Measurements from ENCODE around the gene DBNDD2.

DBNDD2 gene

GRCh38 chr20:45407783-45408645, at the start of gene DBNDD2:
DBNDD2 (plus strand) TSS chr20:45408289; CDS start chr20:45408468, 179 bp downstream.
- no peak for DNase-seq (ENCODE audit: low spot score)

- DNase-seq (ENCODE audit: low spot score) = peak; percentile 75
Measured at GRCh38 chr20:45359069-45359405, 49.1 kb upstream of the DBNDD2 start.

- DNase-seq (ENCODE audit: low spot score) = peak; percentile 96
Measured at GRCh38 chr20:45359406-45360148, 48.5 kb upstream of the DBNDD2 start.

DNA sequence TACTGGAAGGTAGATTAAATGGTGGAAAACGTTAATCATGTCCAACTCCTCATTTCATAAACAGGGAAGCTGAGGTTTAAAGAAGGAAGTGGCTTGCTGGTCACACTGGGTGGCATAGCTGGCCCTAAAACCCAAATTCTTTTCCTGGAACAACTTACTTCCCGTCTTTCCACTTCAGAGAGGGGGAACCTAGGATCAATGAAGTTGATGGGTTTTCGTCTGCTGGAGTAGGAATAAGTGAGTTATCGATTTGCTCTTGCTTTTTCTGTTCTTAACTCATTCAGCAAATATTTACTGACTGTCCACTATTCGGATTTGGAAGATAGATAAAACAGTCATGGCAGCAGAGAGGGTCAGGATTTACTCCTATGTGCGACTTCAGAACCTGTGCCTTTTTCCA, 46.3 kb upstream of the DBNDD2 start:
- DNase-seq (ENCODE audit: low spot score) = no peak

GRCh38 chr20:45362804-45363610, 45.1 kb upstream of the DBNDD2 start, which contains the start of gene SYS1:
SYS1 (plus strand) TSS chr20:45363156; CDS start chr20:45363532, 376 bp downstream.
- DNase-seq (ENCODE audit: low spot score) = peak; percentile 100

DNA sequence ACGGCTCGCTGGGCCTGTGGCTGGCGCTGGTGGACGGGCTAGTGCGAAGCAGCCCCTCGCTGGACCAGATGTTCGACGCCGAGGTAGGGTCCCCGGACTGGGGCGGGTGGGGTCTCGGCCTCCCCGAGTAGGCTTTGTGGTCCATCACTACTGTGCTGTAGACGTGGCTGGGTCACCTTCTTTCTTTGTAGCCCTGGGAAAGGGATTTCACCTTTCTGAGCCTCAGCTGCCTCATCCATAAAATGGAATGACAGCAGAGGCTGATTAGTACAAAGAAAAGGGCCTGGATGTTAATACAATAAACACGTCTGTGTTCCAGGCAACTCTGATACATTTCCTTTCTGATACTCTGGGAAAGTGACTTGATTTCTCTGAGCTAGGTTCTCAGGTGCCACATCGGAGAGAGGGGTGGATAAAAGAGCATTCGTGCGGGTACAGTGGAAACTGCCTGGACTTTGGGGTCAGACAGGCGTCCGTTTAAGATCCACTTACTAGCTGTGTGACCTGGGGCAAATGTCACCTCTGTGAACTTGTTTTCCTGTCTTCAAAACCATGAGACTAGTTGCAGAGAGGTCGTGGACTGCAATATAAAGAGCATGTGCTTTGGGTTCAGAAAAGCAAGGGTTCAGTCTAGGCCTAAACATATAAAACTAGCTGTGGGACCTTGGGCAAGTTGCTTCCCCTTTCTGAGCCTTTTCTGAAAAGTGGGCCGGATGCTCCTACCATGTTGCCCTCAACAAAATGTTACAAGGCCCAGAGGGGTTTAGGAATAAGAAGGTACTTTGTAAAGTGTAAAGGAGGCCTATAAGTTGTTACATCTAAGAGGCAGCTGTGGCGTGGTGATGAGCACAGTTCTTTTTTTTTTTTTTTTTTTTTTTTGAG, 44.2 kb upstream of the DBNDD2 start:
- no peak for DNase-seq (ENCODE audit: low spot score)

- DNase-seq (ENCODE audit: low spot score) = no peak
Measured at GRCh38 chr20:45365444-45365970, 42.6 kb upstream of the DBNDD2 start.

GRCh38 chr20:45366192-45366591, 41.9 kb upstream of the DBNDD2 start:
- no peak for DNase-seq (ENCODE audit: low spot score)

DNA sequence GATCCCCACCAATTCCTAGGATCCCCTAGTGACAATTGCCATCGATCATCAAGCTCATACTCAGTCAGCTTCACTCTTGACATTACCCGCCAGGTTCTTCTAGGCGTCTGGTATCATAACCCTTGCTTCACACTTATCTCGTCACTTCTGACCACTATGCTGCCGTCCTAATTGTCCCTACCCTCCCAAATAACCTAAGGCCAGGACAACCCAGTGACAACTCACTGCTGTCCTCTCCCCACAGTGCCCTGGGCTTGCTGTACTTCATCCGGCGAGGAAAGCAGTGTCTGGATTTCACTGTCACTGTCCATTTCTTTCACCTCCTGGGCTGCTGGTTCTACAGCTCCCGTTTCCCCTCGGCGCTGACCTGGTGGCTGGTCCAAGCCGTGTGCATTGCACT, 41.5 kb upstream of the DBNDD2 start:
- DNase-seq (ENCODE audit: low spot score) = no peak

- no peak for DNase-seq (ENCODE audit: low spot score)
Measured at GRCh38 chr20:45367126-45367525, 41.0 kb upstream of the DBNDD2 start.

DNA sequence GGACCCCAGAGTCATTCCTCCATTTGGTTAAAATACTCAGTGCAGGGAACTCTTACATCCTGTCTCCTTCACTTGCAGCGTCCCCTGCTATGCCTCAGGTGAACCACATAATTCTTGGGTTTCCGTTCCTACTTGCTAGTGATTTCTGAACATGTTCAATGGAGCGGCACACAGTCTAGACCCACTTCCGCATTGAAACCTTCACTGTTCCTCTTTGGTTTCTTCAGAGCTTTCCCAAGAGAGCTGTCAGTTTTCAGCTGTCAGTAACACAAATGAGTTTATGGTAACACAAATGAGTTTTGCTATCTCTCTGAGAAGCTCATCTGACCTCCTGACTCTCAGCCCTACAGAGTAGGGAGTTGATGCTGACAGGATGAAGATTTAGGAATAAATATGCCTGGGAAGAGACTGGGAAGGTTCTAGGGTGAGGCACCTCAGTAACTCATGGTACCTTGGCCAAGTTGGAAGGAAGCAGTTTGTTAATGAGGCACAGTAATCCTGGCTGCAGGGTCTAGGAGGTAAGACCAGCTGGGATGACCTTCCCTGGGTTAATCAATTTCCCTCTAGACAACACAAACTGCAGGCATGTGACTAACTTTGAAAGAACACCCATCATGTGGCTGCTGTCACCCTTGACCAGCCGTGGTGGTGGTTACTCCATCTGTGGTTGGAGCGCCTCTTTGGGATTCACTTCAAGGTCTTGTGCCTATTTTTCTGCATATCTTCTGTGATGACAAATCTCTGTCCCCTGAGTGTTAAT, 39.7 kb upstream of the DBNDD2 start:
- no peak for DNase-seq (ENCODE audit: low spot score)

- no peak for DNase-seq (ENCODE audit: low spot score)
Measured at GRCh38 chr20:45370571-45371160, 37.4 kb upstream of the DBNDD2 start.

DNA sequence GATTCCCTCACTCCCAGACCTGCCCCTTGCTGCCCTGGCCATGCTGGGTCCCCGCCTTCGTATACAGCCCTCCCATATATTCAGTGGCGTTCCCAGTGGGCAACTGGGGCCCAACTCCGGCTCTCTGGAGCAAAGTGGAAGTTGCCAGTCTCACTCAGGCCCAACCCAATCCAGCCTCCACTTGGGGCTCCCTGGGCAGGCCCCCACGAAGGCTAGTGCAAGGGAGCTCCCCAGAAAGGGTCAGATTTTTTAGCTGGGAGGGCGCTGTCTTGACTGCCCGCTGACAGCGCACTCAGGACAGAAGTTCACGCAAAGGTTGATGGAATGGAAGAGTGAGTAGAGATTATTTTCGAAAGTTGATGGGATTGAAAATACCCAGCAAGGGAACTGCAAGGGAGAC, 35.8 kb upstream of the DBNDD2 start:
- DNase-seq (ENCODE audit: low spot score) = no peak

DNA sequence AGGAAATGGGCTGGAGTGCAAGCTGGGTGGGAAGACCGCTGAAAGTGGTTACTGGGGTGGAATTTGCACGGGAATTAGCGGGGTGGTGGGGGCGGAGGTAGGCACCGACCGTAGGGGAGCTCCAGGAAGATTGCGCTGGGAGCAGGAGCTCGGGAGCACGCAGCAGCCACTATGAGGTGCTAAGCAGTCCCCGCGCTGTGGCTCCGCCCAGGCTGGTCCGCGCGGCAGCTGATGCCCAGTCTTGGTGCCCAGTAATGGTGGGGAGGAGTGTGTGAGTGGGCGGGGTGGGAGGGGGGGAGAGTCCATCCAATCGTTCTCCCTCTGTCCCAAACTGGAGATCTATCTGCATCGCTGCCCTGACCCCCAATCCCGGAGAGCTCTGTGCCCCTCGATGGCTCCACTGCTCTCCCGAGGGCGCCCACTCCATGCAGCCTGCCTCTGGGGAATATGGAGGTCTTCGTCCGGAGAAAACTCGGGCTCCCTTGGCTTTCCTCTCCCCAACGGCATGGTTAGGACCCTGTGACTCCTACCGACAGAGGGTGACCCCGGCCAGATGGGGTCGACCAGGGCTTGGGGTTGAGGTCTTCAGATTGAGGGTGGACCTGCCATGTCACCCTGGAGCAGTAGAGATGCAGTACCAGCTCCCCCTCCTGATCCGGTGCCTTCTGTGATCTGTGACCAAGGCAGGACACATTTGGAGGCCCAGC, 35.3 kb upstream of the DBNDD2 start:
- DNase-seq (ENCODE audit: low spot score) = no peak

GRCh38 chr20:45373353-45374100, 34.6 kb upstream of the DBNDD2 start:
- DNase-seq (ENCODE audit: low spot score) = peak; percentile 79

GRCh38 chr20:45374101-45374467, 34.0 kb upstream of the DBNDD2 start:
- DNase-seq (ENCODE audit: low spot score) = no peak

GRCh38 chr20:45374966-45375365, 33.1 kb upstream of the DBNDD2 start:
- no peak for DNase-seq (ENCODE audit: low spot score)

- no peak for DNase-seq (ENCODE audit: low spot score)
Measured at GRCh38 chr20:45377269-45377668, 30.8 kb upstream of the DBNDD2 start.

- DNase-seq (ENCODE audit: low spot score) = no peak
Measured at GRCh38 chr20:45378191-45378590, 29.9 kb upstream of the DBNDD2 start, which contains the start of gene TP53TG5. TP53TG5 (minus strand) TSS chr20:45378325; CDS start chr20:45378236, 89 bp downstream.
